ENCODE measurements around the gene BCR.
A peak's percentile ranks its signal among the peaks of the same experiment; 100 is the strongest.

Gene BCR

DNA sequence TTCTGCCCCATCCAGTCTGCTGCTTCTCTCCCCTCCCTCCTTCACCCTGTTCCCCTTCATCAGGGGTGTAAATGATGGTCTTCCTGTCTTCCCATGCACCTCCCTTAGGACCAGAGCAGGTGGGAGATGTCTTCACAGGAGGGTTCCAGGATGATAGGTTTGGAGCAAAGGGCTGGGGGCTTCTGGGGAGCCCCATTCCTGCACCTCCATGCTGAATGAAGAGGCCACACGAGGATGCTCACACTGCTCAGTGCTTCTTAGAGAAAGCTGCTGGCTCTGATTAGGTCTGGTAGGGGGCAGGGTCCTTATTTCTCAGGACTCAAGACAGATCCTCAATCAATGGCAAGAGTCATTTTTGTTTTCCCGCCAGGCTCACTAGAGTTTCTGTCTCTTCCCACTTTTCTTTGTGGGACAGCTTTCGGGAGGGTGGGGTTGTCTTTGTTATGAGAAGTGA is 41.1 kb downstream of the BCR start:
- in situ Hi-C loops (cut with HindIII; ENCODE audit: low pct_ligation_motif_present, low pct_unique_long_range_greater_than_20kb, low sequenced_read_pairs), result no loop called here
- no peak for DNase-seq

DNA sequence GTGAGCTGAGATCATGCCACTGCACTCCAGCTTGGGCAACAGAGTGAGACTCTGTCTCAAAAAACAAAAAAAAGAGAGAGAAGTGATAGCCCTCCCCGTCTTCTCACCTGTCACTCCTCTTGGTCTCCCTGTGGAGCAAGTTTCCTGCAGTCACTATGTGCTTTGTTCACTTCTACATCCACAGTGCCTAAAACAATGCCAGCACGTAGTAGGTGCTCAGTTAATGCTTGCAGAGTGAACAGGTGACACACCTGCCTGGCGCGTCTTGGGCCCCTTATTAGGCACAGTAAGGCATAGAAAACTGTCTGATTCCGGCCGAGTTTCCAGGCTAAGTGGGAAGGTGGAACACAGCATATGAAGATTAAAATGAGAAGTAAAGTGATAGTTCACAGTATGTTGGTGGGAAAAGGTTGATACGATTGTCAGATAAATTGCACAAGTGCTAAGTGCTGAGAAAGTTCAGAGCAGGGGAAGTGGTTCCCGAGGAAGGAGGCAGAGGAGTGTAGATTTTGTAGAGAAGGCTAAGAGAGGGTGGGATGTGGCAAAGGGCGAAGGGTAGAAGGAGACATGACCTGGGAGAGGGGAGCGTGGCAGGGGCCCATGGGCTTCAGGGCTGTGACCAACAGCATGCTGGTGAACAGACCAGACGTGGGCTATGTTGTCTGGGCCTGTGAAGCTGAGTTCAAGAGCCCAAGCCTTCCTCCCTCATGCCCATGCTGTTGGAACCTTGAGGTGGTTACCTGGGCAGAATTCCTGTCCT is 41.9 kb downstream of the BCR start:
- in situ Hi-C loops (cut with HindIII; ENCODE audit: low pct_ligation_motif_present, low pct_unique_long_range_greater_than_20kb, low sequenced_read_pairs), result no loop called here
- DNase-seq, result no peak

DNA sequence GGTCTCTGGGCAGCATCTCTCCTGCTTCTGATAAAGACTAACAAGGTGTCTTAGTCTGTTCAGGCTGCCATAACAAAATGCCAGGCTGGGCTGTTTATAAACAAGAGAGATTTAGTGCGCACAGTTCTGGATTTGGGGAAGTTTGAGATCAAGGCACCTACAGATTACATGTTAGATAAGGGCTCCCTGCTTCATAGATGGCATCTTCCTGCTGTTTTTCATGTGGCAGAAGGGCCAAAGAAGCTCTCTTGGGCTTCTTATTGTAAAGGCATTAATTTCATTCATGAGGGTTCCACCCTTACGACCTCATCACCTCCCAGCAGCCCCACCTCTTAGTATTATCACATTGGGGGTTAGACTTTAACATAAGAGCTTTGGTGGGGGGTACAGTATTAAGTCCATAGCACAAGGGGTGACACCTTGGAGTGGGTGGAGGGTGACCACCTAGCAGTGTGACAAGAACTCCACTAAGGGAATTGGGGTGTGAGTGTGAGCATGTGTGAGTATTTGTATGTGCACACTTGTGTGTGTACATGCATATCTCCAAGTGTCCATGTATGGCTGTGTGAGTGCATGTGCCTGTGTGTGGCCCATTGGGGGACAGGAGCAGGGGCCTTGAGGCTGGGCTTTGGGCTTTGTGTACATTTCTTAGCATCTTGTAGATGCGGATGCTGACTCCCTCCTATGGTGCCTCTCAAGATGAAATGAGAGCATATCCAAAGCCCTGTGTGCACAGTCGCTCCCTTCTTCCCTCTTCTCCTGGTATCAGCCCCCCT is 42.7 kb downstream of the BCR start:
- in situ Hi-C loops (cut with HindIII; ENCODE audit: low pct_ligation_motif_present, low pct_unique_long_range_greater_than_20kb, low sequenced_read_pairs), result no loop called here
- DNase-seq, result no peak

DNA sequence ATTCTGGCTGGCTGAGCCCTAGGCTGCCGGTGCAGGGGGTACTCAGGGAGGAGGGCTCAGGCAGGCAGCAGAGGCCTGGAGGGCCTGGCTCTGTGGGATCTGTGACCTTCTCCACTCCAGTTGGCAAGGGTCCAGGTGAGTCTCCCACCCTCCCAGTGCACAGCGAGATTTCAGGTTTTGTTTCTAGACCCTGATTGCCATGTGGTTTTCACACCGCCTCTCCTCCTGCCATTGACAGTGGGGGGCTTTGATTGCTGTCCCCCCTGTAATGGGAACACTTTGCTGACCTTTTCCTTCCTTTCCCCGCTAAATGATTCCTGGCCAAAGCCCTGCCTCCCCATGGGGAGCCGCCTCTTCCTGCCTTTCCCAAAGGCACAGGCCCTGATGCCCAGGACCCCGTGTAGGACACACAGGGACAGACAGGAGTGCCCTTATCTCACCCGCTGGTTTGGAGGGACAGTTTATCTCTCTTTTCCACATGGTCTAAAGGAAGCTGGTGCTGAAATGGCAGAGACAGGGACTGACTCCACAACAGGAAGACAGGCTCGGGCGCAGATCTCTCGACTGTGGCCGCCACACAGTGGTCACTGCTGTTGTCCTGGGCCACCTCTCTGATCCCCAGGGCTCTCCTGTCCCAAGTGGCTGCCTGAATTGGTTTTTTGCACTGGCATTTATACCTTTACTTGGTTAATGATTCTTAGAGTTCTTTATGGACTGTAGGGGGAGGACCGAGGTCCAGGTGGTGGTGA is 43.4 kb downstream of the BCR start:
- in situ Hi-C loops (cut with HindIII; ENCODE audit: low pct_ligation_motif_present, low pct_unique_long_range_greater_than_20kb, low sequenced_read_pairs), result no loop called here
- no peak for DNase-seq

DNA sequence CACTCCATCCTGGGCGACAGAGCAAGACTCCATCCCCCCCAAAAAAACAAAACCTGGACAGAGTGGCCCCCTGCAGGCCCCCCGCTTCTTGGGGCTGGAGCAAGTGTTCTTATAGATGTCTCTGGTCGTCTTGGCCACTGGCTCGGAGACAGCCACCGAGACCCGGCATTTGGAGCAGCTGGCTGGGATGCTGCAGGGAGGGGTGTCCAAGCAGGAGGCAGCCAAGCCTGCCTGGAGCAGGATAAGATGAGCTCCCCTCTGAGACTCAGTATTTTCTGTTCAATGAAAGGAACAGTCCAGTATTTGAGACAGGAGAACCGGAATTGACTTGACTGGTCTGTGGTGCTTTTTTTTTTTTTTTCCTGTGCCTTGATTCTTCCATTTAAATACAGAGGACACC is 44.5 kb downstream of the BCR start:
- DNase-seq, result no peak
- in situ Hi-C loops (cut with HindIII; ENCODE audit: low pct_ligation_motif_present, low pct_unique_long_range_greater_than_20kb, low sequenced_read_pairs), result no loop called here

DNA sequence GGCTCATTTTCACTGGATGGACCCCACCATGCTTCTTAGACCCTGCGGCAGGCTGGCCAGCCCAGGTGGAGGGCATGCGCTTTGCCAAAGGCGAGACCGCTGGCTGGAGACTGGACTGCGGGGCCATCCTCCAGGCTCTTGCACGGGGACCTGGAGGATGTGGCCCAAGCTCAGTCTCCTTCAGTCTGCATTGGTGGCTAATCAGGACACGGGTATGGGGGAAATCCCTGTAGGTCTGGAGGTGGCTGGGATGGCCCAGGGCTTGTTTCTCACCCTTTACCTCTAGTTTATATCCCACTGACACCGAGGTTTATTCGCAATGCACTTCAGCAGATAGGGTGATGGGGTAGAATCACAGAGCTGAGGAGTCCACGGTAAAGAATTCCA is 45.0 kb downstream of the BCR start:
- in situ Hi-C loops (cut with HindIII; ENCODE audit: low pct_ligation_motif_present, low pct_unique_long_range_greater_than_20kb, low sequenced_read_pairs), result no loop called here
- no peak for DNase-seq

DNA sequence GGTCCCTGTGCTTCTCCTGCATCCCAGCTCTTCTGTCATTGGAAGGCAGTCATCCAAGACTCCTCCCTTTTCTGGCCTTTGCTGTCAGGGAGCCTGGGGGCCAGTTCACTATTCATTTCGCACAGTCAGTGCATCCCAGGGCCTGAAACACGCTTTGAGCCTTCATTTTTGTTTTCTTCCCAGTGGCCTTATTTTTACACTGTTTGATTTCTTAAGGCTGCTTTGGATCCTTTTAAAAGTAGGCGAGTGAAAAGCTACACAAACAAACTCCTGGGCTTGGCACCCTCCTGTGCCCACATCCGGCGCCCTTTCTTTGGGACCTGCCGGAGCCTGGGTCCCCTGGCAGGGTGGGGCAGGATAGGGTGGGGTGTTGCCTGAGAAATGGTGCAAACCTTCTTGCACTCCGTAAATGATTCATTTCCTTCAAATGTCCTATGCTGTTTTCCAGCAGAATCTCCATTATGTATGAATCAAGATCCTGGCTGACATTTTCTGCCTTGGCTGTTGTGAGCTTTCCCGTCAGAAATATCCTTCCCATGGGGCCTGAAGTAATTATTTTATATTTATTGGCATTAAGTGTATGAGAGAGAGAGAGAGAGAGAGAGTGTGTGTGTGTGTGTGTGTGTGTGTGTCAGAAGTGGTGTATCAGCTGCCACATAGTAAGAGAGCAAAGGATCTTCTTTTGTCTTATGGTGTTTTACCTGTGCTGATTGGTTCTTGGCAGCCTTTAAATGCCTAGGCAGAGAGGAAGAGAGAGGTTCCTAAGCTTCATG is 45.6 kb downstream of the BCR start:
- in situ Hi-C loops (cut with HindIII; ENCODE audit: low pct_ligation_motif_present, low pct_unique_long_range_greater_than_20kb, low sequenced_read_pairs), result no loop called here
- peak; percentile 59 for DNase-seq

DNA sequence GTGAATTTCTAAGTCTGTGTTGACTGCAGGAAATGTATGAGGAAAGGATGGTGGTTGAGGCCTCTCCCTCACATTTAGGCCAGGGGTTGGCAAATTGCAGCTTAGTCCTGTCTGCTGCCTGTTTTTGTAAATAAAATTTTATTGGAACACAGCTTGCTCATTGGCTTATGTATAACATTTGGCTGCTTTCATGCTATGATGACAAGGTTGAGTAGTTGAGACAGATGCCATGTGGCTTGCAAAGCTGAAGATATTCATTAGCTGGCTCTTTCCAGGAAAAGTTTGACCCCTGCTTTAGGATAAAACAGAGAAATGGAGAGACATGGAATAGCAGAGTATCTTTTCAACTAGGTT is 46.2 kb downstream of the BCR start:
- in situ Hi-C loops (cut with HindIII; ENCODE audit: low pct_ligation_motif_present, low pct_unique_long_range_greater_than_20kb, low sequenced_read_pairs), result no loop called here
- DNase-seq, result no peak

DNA sequence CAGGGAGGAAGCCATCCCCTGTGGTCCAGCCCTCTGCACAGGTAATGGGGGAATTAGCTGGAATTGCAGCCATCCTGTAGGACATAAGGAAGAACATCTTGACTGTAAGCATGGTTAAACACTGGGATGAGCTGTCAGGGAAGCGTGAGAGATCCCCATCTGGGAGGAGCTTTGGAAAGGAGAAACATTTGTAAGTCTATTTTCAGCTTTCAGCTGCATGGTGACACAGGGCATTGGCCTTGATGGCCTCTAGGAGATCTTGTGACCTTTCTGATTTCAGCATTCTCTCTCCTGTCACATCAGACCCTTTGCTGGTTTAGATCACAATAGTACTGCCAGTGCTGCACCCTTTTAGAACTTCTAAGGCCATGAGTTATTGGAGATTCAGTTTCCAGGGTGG is 47.1 kb downstream of the BCR start:
- DNase-seq, result no peak
- in situ Hi-C loops (cut with HindIII; ENCODE audit: low pct_ligation_motif_present, low pct_unique_long_range_greater_than_20kb, low sequenced_read_pairs), result no loop called here

DNA sequence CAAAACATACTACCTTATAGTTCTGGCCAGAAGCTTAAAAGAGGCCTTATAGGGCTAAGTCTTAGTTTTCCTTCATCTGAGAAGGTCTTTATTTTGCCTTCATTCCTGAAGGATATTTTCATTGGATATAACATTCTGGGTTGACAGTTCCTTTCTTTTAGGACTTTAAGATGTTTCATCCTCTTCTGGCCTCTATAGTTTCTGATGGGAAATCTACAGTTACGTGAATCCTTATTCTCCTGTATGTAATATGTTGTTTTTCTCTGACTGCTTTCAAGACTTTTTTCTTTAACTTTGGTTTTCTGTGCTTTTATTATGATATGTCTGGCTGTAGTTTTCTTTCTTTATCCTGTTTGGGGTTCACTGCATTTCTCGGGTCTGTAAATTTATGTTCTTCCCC is 48.2 kb downstream of the BCR start:
- no peak for DNase-seq
- in situ Hi-C loops (cut with HindIII; ENCODE audit: low pct_ligation_motif_present, low pct_unique_long_range_greater_than_20kb, low sequenced_read_pairs), result no loop called here

DNA sequence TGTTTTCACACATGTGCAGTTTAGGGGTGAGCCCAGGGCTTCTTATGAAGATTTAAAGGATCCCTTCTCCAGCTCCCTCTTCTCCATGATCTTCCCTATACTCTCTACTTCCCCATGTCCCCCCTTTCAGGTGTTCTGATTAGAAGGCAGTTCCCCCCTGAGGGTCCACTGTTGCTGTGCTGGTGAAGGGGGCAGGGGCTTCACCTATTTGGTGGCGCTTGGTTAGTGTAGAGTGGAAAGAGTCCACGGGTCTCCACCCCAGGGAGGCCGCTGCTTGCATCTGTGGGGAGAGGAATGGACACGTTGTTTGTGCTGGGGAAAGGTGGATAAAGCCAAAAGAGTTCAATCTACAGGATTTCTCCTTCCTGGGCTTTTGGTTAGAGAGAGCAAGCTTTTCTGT is 49.3 kb downstream of the BCR start:
- DNase-seq, result no peak
- in situ Hi-C loops (cut with HindIII; ENCODE audit: low pct_ligation_motif_present, low pct_unique_long_range_greater_than_20kb, low sequenced_read_pairs), result no loop called here

DNA sequence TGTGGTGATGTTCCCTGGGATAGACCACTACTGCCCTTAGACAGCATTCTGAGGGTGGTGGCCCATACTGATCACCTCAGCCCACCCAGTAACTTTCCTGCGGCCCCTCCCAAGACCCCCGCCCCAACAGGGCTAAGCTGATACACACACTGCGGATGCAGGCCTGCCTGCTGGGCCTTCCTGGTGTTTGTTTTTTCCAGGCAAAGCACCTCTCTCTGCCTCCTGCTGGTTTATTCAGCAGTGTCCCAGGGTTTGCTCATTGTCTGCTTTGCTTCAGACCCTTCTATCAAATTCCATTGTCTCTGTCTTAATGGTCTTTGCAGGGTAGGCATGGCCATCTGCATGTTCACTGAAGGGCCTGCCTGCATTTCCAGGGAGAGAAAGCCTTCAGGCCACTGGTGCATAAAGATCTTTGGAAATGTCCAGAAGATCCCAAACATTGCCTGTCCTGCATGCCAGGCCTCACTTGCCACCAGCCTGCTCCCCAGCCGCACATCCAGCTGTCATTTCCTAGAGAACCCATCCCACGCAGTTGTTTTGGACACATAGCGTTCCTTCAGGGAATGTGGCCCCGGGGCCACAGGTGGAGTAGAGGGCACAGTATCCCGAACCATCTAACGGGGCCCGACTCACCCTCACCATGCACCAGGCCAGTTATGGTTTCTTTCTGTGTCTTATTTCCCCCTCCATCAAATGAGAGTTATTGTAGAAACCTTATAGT is 50.2 kb downstream of the BCR start:
- in situ Hi-C loops (cut with HindIII; ENCODE audit: low pct_ligation_motif_present, low pct_unique_long_range_greater_than_20kb, low sequenced_read_pairs), result no loop called here
- DNase-seq, result no peak

DNA sequence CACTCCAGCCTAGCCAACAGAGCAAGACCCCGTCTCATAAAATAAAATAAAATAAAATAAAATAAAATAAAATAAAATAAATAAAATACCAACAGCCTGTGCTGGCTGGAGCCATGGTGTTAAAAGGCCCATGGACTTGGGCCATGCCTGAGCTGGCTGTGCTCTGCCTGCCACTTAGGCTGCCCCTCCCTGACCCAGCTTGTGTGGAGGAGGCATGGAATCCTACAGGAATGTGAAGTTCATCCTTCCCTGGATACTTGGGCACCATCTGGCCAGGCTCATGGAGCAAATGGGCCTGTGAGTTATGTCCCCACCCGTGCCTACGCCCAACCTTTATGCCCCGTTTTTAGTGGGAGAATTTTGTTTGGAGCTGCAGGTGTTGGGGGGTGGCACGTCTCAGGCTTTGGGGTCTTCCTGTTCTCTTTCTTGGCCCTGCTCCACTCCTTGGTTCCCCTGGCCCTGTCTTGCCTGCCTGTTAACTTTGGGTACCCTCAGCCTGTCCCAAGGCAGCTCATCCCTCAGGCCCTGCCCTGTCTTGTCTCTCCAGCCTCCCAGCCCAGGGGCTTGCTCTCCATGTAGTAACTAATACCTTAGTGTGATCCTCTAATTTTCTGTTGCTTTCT is 51.3 kb downstream of the BCR start:
- DNase-seq, result no peak
- in situ Hi-C loops (cut with HindIII; ENCODE audit: low pct_ligation_motif_present, low pct_unique_long_range_greater_than_20kb, low sequenced_read_pairs), result no loop called here

DNA sequence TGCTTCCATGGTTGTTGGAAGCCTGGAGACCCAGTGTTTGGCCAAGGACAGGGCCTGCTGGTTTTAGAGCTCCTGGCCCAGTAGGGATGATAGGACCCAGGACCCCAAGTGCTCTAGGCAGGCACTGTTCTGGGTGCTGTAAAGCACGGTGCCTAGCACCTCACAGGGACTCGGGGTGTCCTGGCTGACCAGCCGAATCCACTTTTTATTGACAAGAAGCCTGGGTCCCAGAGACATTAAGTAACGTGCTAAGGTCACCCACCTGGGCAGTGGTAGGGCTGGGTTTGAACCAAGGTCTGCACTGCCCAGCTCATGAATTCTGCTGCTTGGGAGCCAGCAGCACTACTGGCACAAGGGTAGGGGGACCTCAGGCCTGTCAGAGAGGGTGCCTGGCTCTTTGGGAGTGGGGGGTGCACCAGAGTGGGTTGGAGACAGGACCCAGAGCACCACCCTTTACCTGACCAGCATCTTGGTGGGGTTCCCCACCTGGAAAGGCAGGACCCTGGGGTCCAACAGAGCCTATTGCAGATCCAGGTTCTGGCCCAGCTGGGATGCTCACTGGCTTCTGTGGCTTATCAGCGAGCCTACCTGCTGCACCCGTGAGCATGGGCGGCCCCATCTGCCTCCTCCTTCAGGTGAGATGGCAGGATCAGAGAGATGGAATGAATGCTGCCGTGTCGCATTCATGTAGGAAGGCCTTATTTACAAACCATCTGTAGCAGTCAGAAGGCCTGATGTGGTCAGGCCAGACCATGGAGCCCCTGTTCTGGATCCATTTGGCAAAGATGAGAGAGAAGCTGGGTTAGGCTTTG is 52.0 kb downstream of the BCR start:
- in situ Hi-C loops (cut with HindIII; ENCODE audit: low pct_ligation_motif_present, low pct_unique_long_range_greater_than_20kb, low sequenced_read_pairs), result no loop called here
- no peak for DNase-seq

DNA sequence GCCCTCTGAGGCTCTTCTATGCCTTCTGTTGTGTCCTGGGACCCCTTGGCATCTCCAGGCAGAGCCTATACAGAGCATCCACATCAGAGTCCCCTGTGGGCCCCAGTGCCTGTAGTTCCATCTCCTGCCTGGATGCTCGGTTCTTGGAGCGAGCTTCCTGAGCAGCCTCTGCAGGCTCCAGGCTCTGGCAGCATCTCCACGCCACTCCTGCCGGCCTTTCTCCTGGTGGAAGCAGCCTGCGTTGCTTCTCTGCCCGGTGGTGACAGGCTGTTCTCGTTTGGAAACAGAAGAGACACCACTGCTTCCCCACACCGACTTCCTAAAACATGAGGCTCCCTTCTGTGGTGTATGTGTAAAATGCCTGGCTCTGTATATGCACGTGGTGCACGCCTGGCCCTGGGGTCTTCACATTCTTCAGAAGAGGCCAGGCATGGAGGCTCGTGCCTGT is 52.8 kb downstream of the BCR start:
- DNase-seq, result no peak
- in situ Hi-C loops (cut with HindIII; ENCODE audit: low pct_ligation_motif_present, low pct_unique_long_range_greater_than_20kb, low sequenced_read_pairs), result no loop called here

DNA sequence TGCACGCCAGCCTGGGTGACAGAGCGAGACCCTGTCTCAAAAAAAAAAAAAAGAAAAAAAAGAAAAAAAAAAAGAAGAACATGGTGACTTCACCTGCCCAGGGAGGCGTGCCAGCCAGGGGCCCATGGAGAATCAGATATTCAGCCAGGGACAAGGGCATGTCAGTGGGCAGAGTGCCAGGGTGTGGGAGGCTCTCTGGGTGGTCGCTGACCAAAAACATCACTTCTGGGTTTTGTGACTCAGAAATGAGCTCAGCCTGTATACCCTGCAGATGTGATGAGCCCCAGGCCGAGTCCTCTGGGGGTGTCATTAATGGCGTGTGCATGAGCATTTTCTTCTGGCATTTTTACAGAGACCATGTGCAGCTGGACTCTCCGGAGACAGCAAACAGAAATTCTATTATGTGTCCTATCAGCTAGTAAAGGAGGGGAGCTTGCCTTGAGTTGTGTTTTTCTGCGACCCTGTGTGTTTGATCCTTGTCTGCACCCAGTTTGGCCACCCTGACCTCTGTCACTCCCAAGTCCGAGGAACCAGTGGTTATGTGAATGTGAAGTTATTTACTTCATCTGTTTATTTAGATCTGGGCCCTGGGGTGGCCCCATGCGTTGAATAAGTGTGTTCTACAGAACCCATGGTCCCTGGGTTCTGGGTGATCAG is 53.6 kb downstream of the BCR start:
- in situ Hi-C loops (cut with HindIII; ENCODE audit: low pct_ligation_motif_present, low pct_unique_long_range_greater_than_20kb, low sequenced_read_pairs), result no loop called here
- DNase-seq, result peak; percentile 25

Data from ACHN (cell line).